ENCODE results near the gene CNTRL. TPM values are rescaled to one million over a fixed set of nuclear protein-coding genes. Genes with fewer than 3 reads are reported as not detected.

Gene CNTRL
- total and polyA plus RNA-seq, 2 donors (not counting 1 experiment from before 2014, with no cell fraction given): 40.0 to 146 TPM

DNA sequence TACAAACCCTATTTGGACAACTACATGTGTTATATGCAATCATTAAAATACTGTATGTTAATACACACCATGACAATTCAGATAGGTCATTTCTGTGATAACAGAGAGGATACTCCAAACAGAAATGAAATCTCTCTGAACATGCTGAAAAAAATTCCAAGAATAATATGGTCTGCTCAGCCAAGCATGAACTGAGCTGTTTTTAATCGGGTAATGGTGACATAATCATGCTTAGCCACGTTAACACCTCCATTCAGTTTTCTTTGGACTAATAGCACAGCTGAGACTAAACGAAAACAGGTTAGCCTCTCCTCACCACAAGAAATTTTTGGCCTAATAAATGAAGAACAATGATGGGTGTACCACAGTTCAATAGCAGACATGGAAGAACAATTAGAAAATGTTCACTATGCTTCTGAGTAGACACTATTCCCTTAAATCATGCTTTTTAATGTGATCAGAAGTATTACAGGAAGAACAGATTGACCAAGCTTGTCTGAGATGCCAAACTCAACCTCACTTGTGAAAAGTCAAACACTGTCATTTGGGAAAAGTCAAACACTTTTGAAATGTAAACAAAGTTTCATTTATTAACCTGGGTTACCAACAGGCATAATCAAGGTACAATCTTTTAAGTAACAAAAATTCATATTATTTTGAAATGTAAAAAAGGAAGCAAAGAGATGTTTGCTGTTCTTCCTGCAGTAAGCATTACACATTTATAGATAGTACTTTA, 107.5 kb downstream of the CNTRL start:
- DNase-seq (no peak), ATAC-seq (ENCODE audit: low read depth) (no peak)
- no CpG with 5 or more reads among the region's 3 CpGs for WGBS (ENCODE audit: insufficient coverage)
- H3K27me3 ChIP-seq (replicated peaks in 1 of 4; ENCODE audit: control extremely low read depth in 1 of 4, control insufficient read depth in 3 of 4, insufficient read depth in 4 of 4, low read length in 3 of 4): no peaks in the 10 kb centered on the region
- no peak overlapping the region for H3K9ac ChIP-seq (ENCODE audit: low read length)
- no peaks in the 10 kb centered on the region for H3K9me3 Mint-ChIP-seq (ENCODE audit: insufficient read depth)
- H3K36me3 ChIP-seq (replicated peaks in 1 of 2; ENCODE audit: control extremely low read depth in 1 of 2, control insufficient read depth in 1 of 2, extremely low read depth in 1 of 2, insufficient read depth in 2 of 2, low read length in 1 of 2): peaks cover 0 to 65% of the 10 kb centered on the region in 2 experiments
- peaks cover 48% of the 10 kb centered on the region for H3K79me2 ChIP-seq (ENCODE audit: control insufficient read depth, insufficient read depth, low read length)
- ChIA-PET POLR2A (interaction anchor here (1.7 kb wide), 1 partner anchor 25 kb away, joined by 5 read pairs; no protein-coding TSS in a partner anchor), CTCF (interaction anchor here (0.6 to 1.5 kb wide), 3 partner anchors 9 to 31 kb away, joined by 3 to 10 read pairs (median 4); no protein-coding TSS in a partner anchor)
- intact Hi-C loops (cut with micrococcal nuclease): loop anchor here (2.0 kb wide), 1 partner anchor 19 kb away; the partner anchor contains the start of gene RAB14
- peak overlapping the region; percentile 81 for H3K27ac Mint-ChIP-seq
- H3K9me3 ChIP-seq (ENCODE audit: control extremely low read depth in 1 of 3, control insufficient read depth in 2 of 3, insufficient read depth in 1 of 3, low read length in 2 of 3): no peaks in the 10 kb centered on the region
- H2AFZ ChIP-seq (ENCODE audit: insufficient read depth, low read depth, low read length, poor library complexity, severe bottlenecking): no peak overlapping the region
- peaks cover 5% of the 10 kb centered on the region for H4K20me1 ChIP-seq (ENCODE audit: control insufficient read depth, insufficient read depth, low read length, poor library complexity, severe bottlenecking)
- H3K27ac ChIP-seq (ENCODE audit: low read length in 2 of 2): peak overlapping the region in 1 of 2 donors; percentile 70
- TF ChIP-seq, protein P1, sequence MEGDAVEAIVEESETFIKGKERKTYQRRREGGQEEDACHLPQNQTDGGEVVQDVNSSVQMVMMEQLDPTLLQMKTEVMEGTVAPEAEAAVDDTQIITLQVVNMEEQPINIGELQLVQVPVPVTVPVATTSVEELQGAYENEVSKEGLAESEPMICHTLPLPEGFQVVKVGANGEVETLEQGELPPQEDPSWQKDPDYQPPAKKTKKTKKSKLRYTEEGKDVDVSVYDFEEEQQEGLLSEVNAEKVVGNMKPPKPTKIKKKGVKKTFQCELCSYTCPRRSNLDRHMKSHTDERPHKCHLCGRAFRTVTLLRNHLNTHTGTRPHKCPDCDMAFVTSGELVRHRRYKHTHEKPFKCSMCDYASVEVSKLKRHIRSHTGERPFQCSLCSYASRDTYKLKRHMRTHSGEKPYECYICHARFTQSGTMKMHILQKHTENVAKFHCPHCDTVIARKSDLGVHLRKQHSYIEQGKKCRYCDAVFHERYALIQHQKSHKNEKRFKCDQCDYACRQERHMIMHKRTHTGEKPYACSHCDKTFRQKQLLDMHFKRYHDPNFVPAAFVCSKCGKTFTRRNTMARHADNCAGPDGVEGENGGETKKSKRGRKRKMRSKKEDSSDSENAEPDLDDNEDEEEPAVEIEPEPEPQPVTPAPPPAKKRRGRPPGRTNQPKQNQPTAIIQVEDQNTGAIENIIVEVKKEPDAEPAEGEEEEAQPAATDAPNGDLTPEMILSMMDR (IDR thresholded peaks at IDR 0.05): no peak
- TF ChIP-seq EZH2 (IDR thresholded peaks at IDR 0.05; ENCODE audit: borderline replicate concordance, insufficient read depth, low read depth, low read length, poor library complexity, severe bottlenecking): no peak
- H3K4me1 ChIP-seq (ENCODE audit: control insufficient read depth in 2 of 2, insufficient read depth in 2 of 2, low read length in 2 of 2): peaks cover 36 to 39% of the 10 kb centered on the region in 2 donors
- peaks cover 46% of the 10 kb centered on the region for H3K4me1 Mint-ChIP-seq
- no peak overlapping the region for H3K4me3 Mint-ChIP-seq
- H3K27me3 Mint-ChIP-seq: no peaks in the 10 kb centered on the region
- H3K4me2 ChIP-seq (replicated peaks; ENCODE audit: low read depth, low read length, poor library complexity, severe bottlenecking): peak overlapping the region; percentile 51
- H3K4me3 ChIP-seq (ENCODE audit: control extremely low read depth in 1 of 5, extremely low read depth in 1 of 5, insufficient read depth in 1 of 5, low read depth in 2 of 5, low read length in 4 of 5): no peak overlapping the region

DNA sequence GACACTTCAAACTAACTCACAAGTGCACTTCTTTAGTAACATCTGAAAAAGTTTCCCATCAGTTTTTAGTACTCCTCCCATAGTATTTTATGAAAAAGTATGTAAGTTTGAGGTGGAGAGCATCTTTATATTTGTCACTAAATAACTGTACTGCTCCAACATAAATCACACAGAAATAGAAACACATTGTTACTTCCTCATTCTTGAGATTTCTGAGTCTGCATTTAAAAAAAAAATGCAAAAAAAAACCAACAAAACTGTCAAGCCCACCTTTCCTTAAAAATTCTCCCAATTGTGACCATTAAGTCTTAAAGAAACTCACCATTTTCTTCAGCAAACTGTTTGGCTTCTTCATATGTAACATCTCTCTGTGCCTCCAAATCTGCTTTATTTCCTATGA, 108.2 kb downstream of the CNTRL start:
- no peaks in the 10 kb centered on the region for H3K9me3 ChIP-seq (ENCODE audit: control extremely low read depth in 1 of 3, control insufficient read depth in 2 of 3, insufficient read depth in 1 of 3, low read length in 2 of 3)
- intact Hi-C loops (cut with micrococcal nuclease): loop anchor here (2.0 kb wide), 1 partner anchor 18 kb away; the partner anchor contains the start of gene RAB14
- H3K79me2 ChIP-seq (ENCODE audit: control insufficient read depth, insufficient read depth, low read length): peaks cover 55% of the 10 kb centered on the region
- peak overlapping the region; percentile 51 for H3K4me2 ChIP-seq (replicated peaks; ENCODE audit: low read depth, low read length, poor library complexity, severe bottlenecking)
- H3K4me3 Mint-ChIP-seq: peak overlapping the region; percentile 62
- H3K4me1 ChIP-seq (ENCODE audit: control insufficient read depth in 2 of 2, insufficient read depth in 2 of 2, low read length in 2 of 2): peaks cover 36 to 39% of the 10 kb centered on the region in 2 donors
- TF ChIP-seq, protein P1 (IDR thresholded peaks at IDR 0.05): no peak
- TF ChIP-seq EZH2 (IDR thresholded peaks at IDR 0.05; ENCODE audit: borderline replicate concordance, insufficient read depth, low read depth, low read length, poor library complexity, severe bottlenecking): no peak
- DNase-seq (peak; percentile 37), ATAC-seq (ENCODE audit: low read depth) (no peak)
- H3K4me3 ChIP-seq (ENCODE audit: control extremely low read depth in 1 of 5, extremely low read depth in 1 of 5, insufficient read depth in 1 of 5, low read depth in 2 of 5, low read length in 4 of 5): no peak overlapping the region
- peak overlapping the region; percentile 26 to 64 for H3K27ac ChIP-seq (ENCODE audit: low read length in 2 of 2)
- H3K27me3 Mint-ChIP-seq: no peaks in the 10 kb centered on the region
- CTCF ChIA-PET: interaction anchor here (0.8 to 1.2 kb wide), 2 partner anchors 10 to 218 kb away, joined by 3 read pairs; no protein-coding TSS in a partner anchor
- POLR2A ChIA-PET: no interaction called here
- H4K20me1 ChIP-seq (ENCODE audit: control insufficient read depth, insufficient read depth, low read length, poor library complexity, severe bottlenecking): peaks cover 5% of the 10 kb centered on the region
- peak overlapping the region; percentile 18 for H3K9ac ChIP-seq (ENCODE audit: low read length)
- peaks cover 46% of the 10 kb centered on the region for H3K4me1 Mint-ChIP-seq
- H3K27ac Mint-ChIP-seq: peak overlapping the region; percentile 81
- H3K9me3 Mint-ChIP-seq (ENCODE audit: insufficient read depth): no peaks in the 10 kb centered on the region
- no peak overlapping the region for H2AFZ ChIP-seq (ENCODE audit: insufficient read depth, low read depth, low read length, poor library complexity, severe bottlenecking)
- peaks cover 0 to 61% of the 10 kb centered on the region in 2 experiments for H3K36me3 ChIP-seq (replicated peaks in 1 of 2; ENCODE audit: control extremely low read depth in 1 of 2, control insufficient read depth in 1 of 2, extremely low read depth in 1 of 2, insufficient read depth in 2 of 2, low read length in 1 of 2)
- no peaks in the 10 kb centered on the region for H3K27me3 ChIP-seq (replicated peaks in 1 of 4; ENCODE audit: control extremely low read depth in 1 of 4, control insufficient read depth in 3 of 4, insufficient read depth in 4 of 4, low read length in 3 of 4)
